Stimulated activated CD8-positive, alpha-beta memory T cell treated with anti-CD3 and anti-CD28 coated beads, Interleukin-15, amount 100 ng/mL, for 1 hour (primary cell): ENCODE results near the gene REC8.

Experiments used
- DNase-seq: peaks from one replicate; pipeline ENCODE4 v3.0.0-alpha.2; 2020; ENCODE audit warnings: low read depth

REC8 gene

GRCh38 chr14:24171422-24172260 lies at the start of gene REC8:
TSS of gene REC8 (plus strand) at chr14:24172080. CDS start at chr14:24172553, 473 bp downstream.
- DNase-seq, result peak; percentile 53

GRCh38 chr14:24122416-24122815 lies 49.5 kb upstream of the REC8 start:
- no peak for DNase-seq

- no peak for DNase-seq
Observed at GRCh38 chr14:24122898-24123297, 49.0 kb upstream of the REC8 start.

GRCh38 chr14:24123424-24124417 lies 48.2 kb upstream of the REC8 start:
- no peak for DNase-seq

- DNase-seq, result no peak
Observed at GRCh38 chr14:24126939-24127338, 44.9 kb upstream of the REC8 start.

- no peak for DNase-seq
Observed at GRCh38 chr14:24127673-24128072, 44.2 kb upstream of the REC8 start.

- DNase-seq, result no peak
Observed at GRCh38 chr14:24129410-24129998, 42.4 kb upstream of the REC8 start.

- no peak for DNase-seq
Observed at GRCh38 chr14:24130380-24130716, 41.5 kb upstream of the REC8 start, which contains the start of gene FITM1. TSS of gene FITM1 (plus strand) at chr14:24130659. CDS start at chr14:24131564, 905 bp downstream.

GRCh38 chr14:24130717-24131548 lies 40.9 kb upstream of the REC8 start:
- DNase-seq, result no peak

GRCh38 chr14:24131549-24131966 lies 40.3 kb upstream of the REC8 start:
- no peak for DNase-seq

GRCh38 chr14:24132061-24132685 lies 39.7 kb upstream of the REC8 start:
- DNase-seq, result no peak

GRCh38 chr14:24132976-24133375 lies 38.9 kb upstream of the REC8 start:
- no peak for DNase-seq

GRCh38 chr14:24133735-24134134 lies 38.1 kb upstream of the REC8 start:
- no peak for DNase-seq

GRCh38 chr14:24135584-24135833 lies 36.4 kb upstream of the REC8 start:
- DNase-seq, result no peak

GRCh38 chr14:24135834-24136683 lies 35.8 kb upstream of the REC8 start, which contains the start of gene PSME1:
TSS of gene PSME1 (plus strand) at chr14:24136194. CDS start at chr14:24136263, 69 bp downstream.
- peak; percentile 91 for DNase-seq

- DNase-seq, result no peak
Observed at GRCh38 chr14:24136684-24137528, 35.0 kb upstream of the REC8 start.

- no peak for DNase-seq
Observed at GRCh38 chr14:24137529-24138395, 34.1 kb upstream of the REC8 start.
